K562 (cell line): ENCODE measurements around the gene FASTKD3. TPM values are rescaled to one million over a fixed set of nuclear protein-coding genes. Genes with fewer than 3 reads are reported as not detected.

ENCODE experiments used
- FOXK2 ChIP-seq, 2 experiments: fragments of 450-650 bp; IDR thresholded peaks in 1 of 2; conservative IDR thresholded peaks in 1 of 2; 2 replicates each; pipeline ENCODE4 v1.6.1; 2016; ENCODE audit warnings: low read depth in 2 of 2, mild to moderate bottlenecking in 1 of 2
- NONO ChIP-seq, 2 experiments: fragments of 200-400 bp in 1 of 2; fragments of 450-650 bp in 1 of 2; formaldehyde crosslinking in 1 of 2; IDR thresholded peaks; 2 replicates each; pipeline ENCODE4 v1.6.1; 2017; ENCODE audit warnings: low read depth in 2 of 2, mild to moderate bottlenecking in 2 of 2, moderate library complexity in 2 of 2, low read length in 1 of 2
- NR2C2 ChIP-seq, 2 experiments: fragments of 200-800 bp in 1 of 2; sonication (Bioruptor generic) in 1 of 2; sonication (generic) in 1 of 2; formaldehyde crosslinking in 1 of 2; IDR thresholded peaks; 2 replicates each; pipeline versions ENCODE4 v1.6.1 to v1.8.0; 2016 to 2022; ENCODE audit warnings: mild to moderate bottlenecking in 1 of 2, missing compliant biosample characterization in 1 of 2, missing genetic modification characterization in 1 of 2, missing genetic modification reagents in 1 of 2
- PCBP1 ChIP-seq: fragments of 200-400 bp; formaldehyde crosslinking; IDR thresholded peaks from 2 replicates; pipeline ENCODE4 v1.6.1; 2018; ENCODE audit warnings: mild to moderate bottlenecking, low read depth, low read length; ENCODE audit not compliant: poor library complexity, severe bottlenecking
- RREB1 ChIP-seq: fragments of 250-450 bp; sonication (Bioruptor Pico); IDR thresholded peaks from 2 replicates; pipeline ENCODE4 v1.4.0; 2020
- U2AF1 ChIP-seq: fragments of 200-400 bp; formaldehyde crosslinking; optimal IDR thresholded peaks from 2 replicates; pipeline ENCODE3; 2017; ENCODE audit warnings: mild to moderate bottlenecking, low read depth, low read length, moderate library complexity
- polyA plus RNA-seq, 8 experiments: library from polyadenylated mRNA; depleted of rRNA in 4 of 8; stranded (reverse) in 5 of 8; unstranded in 3 of 8; fragments of >200 nt; fragmentation: Nextera tagmentation in 2 of 8; fragmentation: Illumina TruSeq in 1 of 8; extraction: Ambion mirVana in 2 of 8; extraction: Trizol in 1 of 8; gene quantifications; 2 replicates each; pipeline versions ENCODE4 v1.2.1 to v1.2.3, GENCODE V29; 2011 to 2014; ENCODE audit warnings: inconsistent platforms in 1 of 8, missing spikeins in 1 of 8
- total RNA-seq, 7 experiments: library from RNA; depleted of rRNA in 6 of 7; stranded (reverse); fragments of >200 nt in 6 of 7; fragmentation: Illumina TruSeq in 2 of 7; extraction: Trizol in 2 of 7; gene quantifications; 2 replicates each; pipeline versions ENCODE4 v1.2.1 to v1.2.3, GENCODE V29; 2011 to 2021; ENCODE audit warnings: low replicate concordance in 1 of 7
- TF ChIP-seq, protein P1 (sequence below), 2 experiments: fragments of 450-650 bp; formaldehyde crosslinking in 1 of 2; IDR thresholded peaks; 2 replicates each; pipeline versions ENCODE4 v1.4.0 to v1.6.1; 2014 to 2020; ENCODE audit warnings: mild to moderate bottlenecking in 2 of 2, borderline replicate concordance in 1 of 2, low read depth in 1 of 2

Gene FASTKD3
- total and polyA plus RNA-seq, 9 of the 15 experiments (the other 6 are each of a cell fraction or from before 2014, with no cell fraction given), result 17.1 to 149 (median 47.5) TPM

DNA sequence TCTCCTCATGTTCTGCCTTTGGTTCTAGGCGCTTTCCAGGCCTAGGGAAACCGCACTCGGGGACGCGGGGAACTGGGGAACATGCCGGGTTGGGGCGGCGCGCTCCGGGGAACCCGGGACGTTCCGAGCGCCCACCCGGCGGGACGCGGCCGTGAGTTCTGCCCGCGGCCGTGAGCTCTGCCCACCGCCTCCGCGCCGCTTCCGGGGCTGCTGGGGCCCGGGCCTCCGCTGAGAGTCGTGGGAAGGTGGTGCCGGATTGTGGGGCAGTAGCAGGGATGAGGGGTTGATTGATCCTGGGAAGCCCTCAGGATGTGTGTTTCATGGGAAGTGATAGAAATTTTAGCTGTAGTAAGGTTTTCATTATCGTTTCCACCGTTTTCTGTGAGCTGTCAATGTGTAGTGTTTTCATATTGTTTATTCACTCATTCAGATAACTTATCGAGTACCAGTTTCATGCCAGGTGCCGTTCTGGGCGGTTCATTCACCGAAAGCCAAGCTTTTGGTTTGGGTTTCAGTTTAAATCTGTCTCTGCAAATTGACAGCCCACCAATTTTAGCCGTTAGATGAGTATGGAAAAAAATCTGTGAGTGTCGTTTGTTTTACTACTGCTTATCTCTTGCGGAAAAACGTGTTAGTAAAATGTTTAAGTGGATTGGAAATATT, 774 bp upstream of the FASTKD3 start (continued):
- TF ChIP-seq, protein P1, sequence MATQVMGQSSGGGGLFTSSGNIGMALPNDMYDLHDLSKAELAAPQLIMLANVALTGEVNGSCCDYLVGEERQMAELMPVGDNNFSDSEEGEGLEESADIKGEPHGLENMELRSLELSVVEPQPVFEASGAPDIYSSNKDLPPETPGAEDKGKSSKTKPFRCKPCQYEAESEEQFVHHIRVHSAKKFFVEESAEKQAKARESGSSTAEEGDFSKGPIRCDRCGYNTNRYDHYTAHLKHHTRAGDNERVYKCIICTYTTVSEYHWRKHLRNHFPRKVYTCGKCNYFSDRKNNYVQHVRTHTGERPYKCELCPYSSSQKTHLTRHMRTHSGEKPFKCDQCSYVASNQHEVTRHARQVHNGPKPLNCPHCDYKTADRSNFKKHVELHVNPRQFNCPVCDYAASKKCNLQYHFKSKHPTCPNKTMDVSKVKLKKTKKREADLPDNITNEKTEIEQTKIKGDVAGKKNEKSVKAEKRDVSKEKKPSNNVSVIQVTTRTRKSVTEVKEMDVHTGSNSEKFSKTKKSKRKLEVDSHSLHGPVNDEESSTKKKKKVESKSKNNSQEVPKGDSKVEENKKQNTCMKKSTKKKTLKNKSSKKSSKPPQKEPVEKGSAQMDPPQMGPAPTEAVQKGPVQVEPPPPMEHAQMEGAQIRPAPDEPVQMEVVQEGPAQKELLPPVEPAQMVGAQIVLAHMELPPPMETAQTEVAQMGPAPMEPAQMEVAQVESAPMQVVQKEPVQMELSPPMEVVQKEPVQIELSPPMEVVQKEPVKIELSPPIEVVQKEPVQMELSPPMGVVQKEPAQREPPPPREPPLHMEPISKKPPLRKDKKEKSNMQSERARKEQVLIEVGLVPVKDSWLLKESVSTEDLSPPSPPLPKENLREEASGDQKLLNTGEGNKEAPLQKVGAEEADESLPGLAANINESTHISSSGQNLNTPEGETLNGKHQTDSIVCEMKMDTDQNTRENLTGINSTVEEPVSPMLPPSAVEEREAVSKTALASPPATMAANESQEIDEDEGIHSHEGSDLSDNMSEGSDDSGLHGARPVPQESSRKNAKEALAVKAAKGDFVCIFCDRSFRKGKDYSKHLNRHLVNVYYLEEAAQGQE (IDR thresholded peaks at IDR 0.05; ENCODE audit: borderline replicate concordance), result no peak
- TF ChIP-seq, protein P1 (CRISPR knock-in tag; IDR thresholded peaks at IDR 0.05; ENCODE audit: low read depth), result peak; percentile 32; the same call in 1 of the 2 replicates
- TF ChIP-seq RREB1 (CRISPR knock-in tag) (0 out of 2 replicates have a peak, but pooled peaks have one; percentile 14), U2AF1 (peak; percentile 5), NR2C2 (CRISPR knock-in tag; IDR thresholded peaks at IDR 0.05) (no peak), NR2C2 (tag; IDR thresholded peaks at IDR 0.05) (peak; percentile 7), FOXK2 (conservative IDR thresholded peaks at IDR 0.05 in 1 of 2, IDR thresholded peaks at IDR 0.05 in 1 of 2; ENCODE audit: low read depth in 2 of 2) (no peak), NONO (IDR thresholded peaks at IDR 0.05; ENCODE audit: low read depth in 2 of 2, low read length in 1 of 2) (peak in 1 of 2 experiments; percentile 17; a peak in 1 of 4 replicates), PCBP1 (no peak)
